ENCODE data around the gene TMEM243. TPM values are rescaled to one million over a fixed set of nuclear protein-coding genes. Genes with fewer than 3 reads are reported as not detected.
"Not testable (repeated sequence)": the region's sequence is repeated elsewhere in the genome, so short reads cannot be mapped to it uniquely, and the experiment has no call there.

TMEM243 gene
- total RNA-seq, 2 donors from 2014 or later: 58.6 to 65.6 TPM

DNA sequence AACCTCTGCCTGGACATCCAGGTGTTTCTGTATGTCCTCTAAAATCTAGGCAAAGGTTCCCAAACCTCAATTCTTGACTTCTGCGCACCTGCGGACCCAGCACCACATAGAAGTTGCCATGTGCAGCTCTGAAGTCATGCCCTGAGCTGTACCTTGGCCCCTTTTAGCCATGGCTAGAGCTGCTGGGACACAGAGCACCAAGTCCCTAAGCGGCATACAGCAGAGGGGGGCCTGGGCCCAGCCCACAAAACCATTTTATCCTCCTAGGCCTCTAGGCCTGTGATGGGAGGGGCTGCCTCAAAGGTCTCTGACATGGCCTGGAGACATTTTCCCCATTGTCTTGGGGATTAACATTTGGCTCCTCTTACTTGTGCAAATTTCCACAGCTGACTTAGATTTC is 14.6 kb downstream of the TMEM243 start:
- no peak overlapping the region for H3K27ac Mint-ChIP-seq
- H3K36me3 Mint-ChIP-seq (ENCODE audit: insufficient read depth in 2 of 2): peaks cover 44 to 80% of the 10 kb centered on the region in 2 donors
- DNase-seq: no peak
- peaks cover 17 to 26% of the 10 kb centered on the region in 2 donors for H3K9me3 Mint-ChIP-seq
- no peak for ATAC-seq (replicated peaks in 1 of 2)
- H3K27me3 Mint-ChIP-seq (ENCODE audit: low read depth): no peaks in the 10 kb centered on the region
- H3K4me3 Mint-ChIP-seq: no peak overlapping the region
- H3K4me1 Mint-ChIP-seq (ENCODE audit: low read depth): peaks cover 60% of the 10 kb centered on the region

DNA sequence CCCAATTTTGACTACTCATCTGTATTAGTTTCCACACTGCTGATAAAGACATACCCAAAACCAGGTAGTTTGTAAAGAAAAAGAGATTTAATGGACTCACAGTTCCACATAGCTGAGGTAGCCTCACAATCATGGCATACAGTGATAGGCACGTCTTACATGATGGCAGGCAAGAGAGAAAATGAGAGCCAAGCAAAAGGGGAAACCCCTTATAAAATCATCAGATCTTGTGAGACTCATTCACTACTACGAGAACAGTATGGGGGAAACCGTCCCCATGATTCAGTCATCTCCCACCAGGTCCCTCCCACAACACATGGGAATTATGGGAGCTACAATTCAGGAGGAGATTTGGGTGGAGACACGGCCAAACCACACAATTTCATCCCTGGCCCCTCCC is 15.6 kb downstream of the TMEM243 start:
- peaks cover 60% of the 10 kb centered on the region for H3K4me1 Mint-ChIP-seq (ENCODE audit: low read depth)

DNA sequence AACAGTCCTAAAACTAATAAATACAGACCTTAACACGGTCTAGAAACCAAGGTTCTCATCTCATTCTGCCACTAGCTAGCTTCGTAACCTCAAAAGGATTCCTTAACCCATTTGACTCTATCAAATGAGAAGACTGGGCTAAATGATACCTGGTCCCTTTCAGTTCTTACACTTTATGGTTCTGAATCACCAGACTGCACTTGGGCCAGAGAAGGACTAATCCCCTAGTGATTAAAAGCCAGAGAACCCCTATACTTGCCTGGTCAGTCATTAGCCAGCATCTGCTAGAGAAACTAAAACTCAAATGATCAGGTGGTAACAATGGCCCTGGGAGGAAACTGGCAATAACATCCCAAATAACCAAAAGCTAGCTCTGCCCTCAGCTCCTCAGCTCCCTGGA is 16.8 kb downstream of the TMEM243 start:
- no peaks in the 10 kb centered on the region for H3K27me3 Mint-ChIP-seq (ENCODE audit: low read depth)
- H3K36me3 Mint-ChIP-seq (ENCODE audit: insufficient read depth in 2 of 2): peaks cover 40 to 76% of the 10 kb centered on the region in 2 donors
- peaks cover 15 to 26% of the 10 kb centered on the region in 2 donors for H3K9me3 Mint-ChIP-seq
- ATAC-seq (replicated peaks in 1 of 2) (no peak), DNase-seq (no peak)
- H3K27ac Mint-ChIP-seq: peak overlapping the region; percentile 55
- H3K4me3 Mint-ChIP-seq: no peak overlapping the region
- peaks cover 52% of the 10 kb centered on the region for H3K4me1 Mint-ChIP-seq (ENCODE audit: low read depth)

More for the DNA sequence above, 15.6 kb downstream of the TMEM243 start:
- not testable (repeated sequence) for H3K27me3 Mint-ChIP-seq (ENCODE audit: low read depth); DNase-seq; ATAC-seq (replicated peaks in 1 of 2); H3K4me3 Mint-ChIP-seq; H3K27ac Mint-ChIP-seq
- Mint-ChIP-seq H3K36me3 (ENCODE audit: insufficient read depth in 2 of 2) (peaks cover 44 to 83% of the 10 kb centered on the region in 2 donors), H3K9me3 (peaks cover 18 to 29% of the 10 kb centered on the region in 2 donors)

DNA sequence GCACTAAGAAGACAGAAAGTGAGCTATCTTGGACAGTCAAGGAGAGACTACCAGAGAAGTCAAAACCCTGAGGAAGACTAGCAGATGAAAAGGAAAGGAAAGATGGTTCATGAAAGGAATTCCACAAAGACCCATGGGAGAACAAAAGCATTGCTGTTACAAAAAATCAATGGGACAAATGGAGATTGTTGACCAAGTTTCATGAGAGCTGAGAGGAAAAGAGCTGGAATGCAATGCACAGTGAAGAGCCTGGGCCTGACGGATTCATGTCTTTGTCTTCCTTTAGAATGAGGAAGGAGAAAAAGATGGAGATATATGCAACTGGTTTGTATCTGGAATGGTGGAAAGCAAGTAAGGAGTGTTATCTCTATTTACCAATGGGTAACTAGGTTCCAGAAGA is 17.3 kb downstream of the TMEM243 start:
- peaks cover 51% of the 10 kb centered on the region for H3K4me1 Mint-ChIP-seq (ENCODE audit: low read depth)
- H3K27me3 Mint-ChIP-seq (ENCODE audit: low read depth): no peaks in the 10 kb centered on the region
- peaks cover 15 to 26% of the 10 kb centered on the region in 2 donors for H3K9me3 Mint-ChIP-seq
- peak overlapping the region; percentile 67 for H3K27ac Mint-ChIP-seq
- no peak overlapping the region for H3K4me3 Mint-ChIP-seq
- ATAC-seq (replicated peaks in 1 of 2) (no peak), DNase-seq (no peak)
- H3K36me3 Mint-ChIP-seq (ENCODE audit: insufficient read depth in 2 of 2): peaks cover 41 to 77% of the 10 kb centered on the region in 2 donors

DNA sequence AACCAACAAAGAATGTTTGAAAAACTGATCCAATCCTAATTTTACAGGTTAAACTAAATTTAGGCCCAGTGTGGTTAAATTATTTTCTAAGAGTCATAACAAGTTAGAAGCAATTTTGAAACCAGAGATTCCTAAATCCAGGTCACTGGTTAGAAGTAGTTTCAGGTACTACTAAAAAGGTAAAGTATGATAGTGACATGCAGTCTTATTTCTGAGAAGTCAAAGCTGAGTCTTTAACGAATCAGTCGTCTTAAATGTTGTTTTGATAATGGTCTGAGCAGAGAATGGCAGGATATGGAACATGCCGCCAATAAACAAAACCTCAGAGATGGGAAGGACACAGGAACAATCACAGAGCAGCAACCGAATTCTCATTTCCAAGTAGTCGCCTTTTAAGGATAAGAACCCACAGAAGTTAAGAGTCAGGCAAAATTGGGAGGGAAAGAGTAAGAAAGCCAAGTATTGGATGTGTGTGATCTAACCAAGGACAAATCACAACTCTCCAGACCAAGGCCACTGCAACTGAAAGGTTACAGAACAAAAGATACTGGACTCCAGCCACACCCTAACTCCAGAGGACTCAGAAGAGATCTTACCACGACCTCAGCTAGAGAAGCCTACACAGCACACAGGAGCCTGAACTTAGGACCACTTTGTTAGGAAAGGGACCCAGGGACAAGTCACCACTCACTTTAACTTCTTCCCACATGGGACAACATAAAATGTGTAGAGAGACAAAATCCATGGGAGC is 19.7 kb downstream of the TMEM243 start:
- Mint-ChIP-seq H3K9me3 (peaks cover 11 to 15% of the 10 kb centered on the region in 2 donors), H3K27ac (peak overlapping the region; percentile 70), H3K36me3 (ENCODE audit: insufficient read depth in 2 of 2) (peaks cover 33 to 72% of the 10 kb centered on the region in 2 donors), H3K4me3 (peak overlapping the region in 1 of 2 donors; percentile 17), H3K27me3 (ENCODE audit: low read depth) (no peaks in the 10 kb centered on the region), H3K4me1 (ENCODE audit: low read depth) (peaks cover 40% of the 10 kb centered on the region)
- DNase-seq: no peak
- peak; percentile 15 to 35 for ATAC-seq (replicated peaks in 1 of 2)

DNA sequence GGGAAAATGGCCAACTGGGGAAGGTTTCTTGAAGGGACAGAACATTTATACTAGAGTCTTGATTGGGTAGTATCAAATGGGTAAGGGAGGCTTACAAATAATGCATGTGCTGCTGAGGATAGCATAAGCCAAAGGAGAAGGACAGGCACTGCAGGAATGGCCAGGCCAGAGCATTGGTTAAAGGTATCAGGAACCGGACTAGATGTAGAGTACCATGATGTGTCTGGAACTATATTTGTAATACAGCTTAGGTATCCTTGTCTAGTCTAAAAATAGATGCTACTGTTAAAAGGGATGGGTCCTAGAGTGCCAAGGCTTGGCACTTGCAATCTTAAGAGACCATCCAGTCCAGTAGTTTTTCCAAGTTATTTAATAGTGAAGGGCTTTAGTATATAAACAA is 20.3 kb downstream of the TMEM243 start:
- Mint-ChIP-seq H3K4me1 (ENCODE audit: low read depth) (peaks cover 40% of the 10 kb centered on the region), H3K36me3 (ENCODE audit: insufficient read depth in 2 of 2) (peaks cover 30 to 69% of the 10 kb centered on the region in 2 donors), H3K9me3 (peaks cover 11 to 14% of the 10 kb centered on the region in 2 donors), H3K4me3 (no peak overlapping the region), H3K27me3 (ENCODE audit: low read depth) (no peaks in the 10 kb centered on the region), H3K27ac (peak overlapping the region; percentile 70)
- DNase-seq (no peak), ATAC-seq (replicated peaks in 1 of 2) (peak in 1 of 2 donors; percentile 25)

DNA sequence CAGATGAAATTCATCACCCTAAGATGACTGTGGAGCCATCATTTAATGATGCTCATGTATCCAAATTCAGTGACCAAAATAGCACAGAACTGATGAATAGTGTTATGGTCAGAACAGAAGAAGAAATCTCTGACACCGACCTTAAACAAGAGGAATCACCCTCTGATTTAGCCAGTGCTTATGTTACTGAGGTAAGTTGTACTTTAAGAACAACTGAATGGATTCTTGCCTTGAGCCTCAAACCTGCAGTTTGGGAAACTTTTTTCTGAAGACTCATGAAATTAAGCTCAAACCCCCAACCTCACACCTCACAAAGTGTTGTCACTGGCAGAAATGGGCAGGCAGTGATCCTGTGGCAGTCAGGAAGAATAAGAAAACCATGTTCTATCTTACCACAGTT is 25.6 kb downstream of the TMEM243 start:
- peaks cover 9 to 41% of the 10 kb centered on the region in 2 donors for H3K36me3 Mint-ChIP-seq (ENCODE audit: insufficient read depth in 2 of 2)
- H3K9me3 Mint-ChIP-seq: peaks cover 0 to under 1% of the 10 kb centered on the region in 2 donors
- no peaks in the 10 kb centered on the region for H3K27me3 Mint-ChIP-seq (ENCODE audit: low read depth)
- H3K27ac Mint-ChIP-seq: peak overlapping the region; percentile 66
- ATAC-seq (replicated peaks in 1 of 2) (no peak), DNase-seq (no peak)
- H3K4me3 Mint-ChIP-seq: no peak overlapping the region
- H3K4me1 Mint-ChIP-seq (ENCODE audit: low read depth): peaks cover 10% of the 10 kb centered on the region

DNA sequence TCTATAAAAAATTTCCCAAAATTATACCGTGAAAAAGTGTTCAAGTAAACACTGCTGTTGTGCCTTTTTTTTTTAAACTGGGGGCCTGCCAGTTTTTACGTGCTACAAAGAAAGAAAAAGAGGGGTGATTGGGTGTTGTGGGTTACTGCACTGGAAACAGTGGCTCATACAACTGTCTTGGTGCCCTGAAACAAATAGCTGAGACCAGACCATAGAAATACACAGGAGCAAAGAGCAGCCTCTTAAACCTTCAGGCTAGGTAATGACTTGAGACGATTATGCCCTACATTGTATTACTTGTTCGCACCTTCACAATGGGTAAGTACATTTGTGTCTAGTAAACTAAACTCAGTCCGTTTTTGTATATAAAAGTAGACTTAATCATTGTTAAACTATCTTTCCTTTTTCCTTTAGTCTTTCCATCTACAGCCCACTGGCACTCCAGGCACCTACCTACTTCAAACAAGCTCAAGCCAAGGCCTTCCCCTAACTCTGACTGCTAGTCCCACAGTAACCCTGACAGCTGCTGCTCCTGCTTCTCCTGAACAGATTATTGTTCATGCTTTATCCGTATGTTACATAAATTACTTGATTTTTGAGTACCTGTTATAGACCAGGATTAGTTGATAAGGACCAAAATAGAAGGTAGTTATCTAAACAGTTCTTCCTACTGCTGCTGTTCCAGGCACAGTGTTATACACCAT is 26.6 kb downstream of the TMEM243 start:
- Mint-ChIP-seq H3K27ac (peak overlapping the region; percentile 66), H3K4me1 (ENCODE audit: low read depth) (peaks cover 6% of the 10 kb centered on the region), H3K36me3 (ENCODE audit: insufficient read depth in 2 of 2) (peaks cover 13 to 44% of the 10 kb centered on the region in 2 donors), H3K4me3 (no peak overlapping the region), H3K27me3 (ENCODE audit: low read depth) (no peaks in the 10 kb centered on the region), H3K9me3 (no peaks in the 10 kb centered on the region)
- DNase-seq (no peak), ATAC-seq (replicated peaks in 1 of 2) (peak in 1 of 2 donors; percentile 43)

DNA sequence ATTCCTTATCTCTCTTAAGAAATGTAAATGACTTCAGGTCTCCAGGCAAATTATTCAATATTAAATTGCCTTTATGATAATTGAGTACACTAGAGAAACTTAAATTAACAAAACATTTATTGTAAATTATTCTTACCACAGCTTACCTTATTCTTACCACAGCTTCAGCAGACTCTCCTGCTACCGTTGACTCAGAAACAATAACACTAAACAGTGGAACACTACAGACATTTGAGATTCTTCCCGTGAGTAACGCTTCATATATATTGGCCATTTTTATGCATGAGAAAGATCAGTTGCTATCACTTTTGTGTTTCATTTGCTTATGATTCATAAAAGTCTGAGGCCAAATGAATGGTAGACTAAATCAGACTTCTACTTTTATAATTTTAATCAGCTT is 28.7 kb downstream of the TMEM243 start:
- ATAC-seq (replicated peaks in 1 of 2) (peak in 1 of 2 donors; percentile 57), DNase-seq (no peak)
- Mint-ChIP-seq H3K36me3 (ENCODE audit: insufficient read depth in 2 of 2) (peaks cover 9 to 45% of the 10 kb centered on the region in 2 donors), H3K27ac (peak overlapping the region; percentile 85), H3K4me3 (no peak overlapping the region), H3K27me3 (ENCODE audit: low read depth) (no peaks in the 10 kb centered on the region), H3K4me1 (ENCODE audit: low read depth) (peaks cover 6% of the 10 kb centered on the region), H3K9me3 (no peaks in the 10 kb centered on the region)

DNA sequence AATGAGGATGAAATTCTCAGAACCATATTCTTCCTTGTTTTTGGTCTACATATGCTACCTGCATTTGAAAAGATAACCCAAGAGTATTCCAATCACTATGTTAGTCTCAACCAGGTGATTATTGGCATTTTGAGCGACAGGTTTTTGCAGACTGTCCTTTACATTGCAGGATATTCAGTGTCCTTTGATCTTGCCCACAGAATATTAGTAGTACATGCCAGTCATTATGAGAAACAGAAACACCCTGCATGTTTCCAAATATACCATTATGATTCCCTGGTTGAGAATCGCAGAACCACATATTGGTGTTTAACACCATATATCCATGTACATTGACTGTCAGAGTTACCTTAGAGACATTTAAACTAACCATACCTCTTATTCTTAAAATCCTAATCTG is 30.6 kb downstream of the TMEM243 start:
- Mint-ChIP-seq H3K36me3 (ENCODE audit: insufficient read depth in 2 of 2) (peaks cover 12 to 48% of the 10 kb centered on the region in 2 donors), H3K27me3 (ENCODE audit: low read depth) (no peaks in the 10 kb centered on the region), H3K27ac (peak overlapping the region; percentile 46), H3K4me3 (no peak overlapping the region), H3K4me1 (ENCODE audit: low read depth) (peaks cover 6% of the 10 kb centered on the region), H3K9me3 (no peaks in the 10 kb centered on the region)
- ATAC-seq (replicated peaks in 1 of 2): no peak
- no peak for DNase-seq

DNA sequence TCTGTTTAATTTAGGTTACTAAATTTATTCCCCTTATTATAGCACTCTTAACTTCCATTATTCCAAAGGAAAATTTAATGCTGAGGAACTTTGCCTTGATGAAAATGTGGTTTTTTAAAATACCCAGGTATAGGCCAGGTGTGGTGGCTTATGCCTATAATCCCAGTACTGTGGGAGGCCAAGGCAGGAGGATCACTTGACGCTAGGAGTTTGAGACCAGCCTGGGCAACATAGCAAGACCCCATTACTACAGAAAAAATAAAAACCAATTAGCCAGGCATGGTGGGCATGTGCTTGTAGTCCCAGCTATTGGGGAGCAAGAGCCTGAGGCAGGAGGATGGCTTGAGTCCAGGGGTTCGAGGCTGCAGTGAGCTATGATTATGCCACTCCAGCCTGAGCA is 32.4 kb downstream of the TMEM243 start:
- no peak overlapping the region for H3K4me3 Mint-ChIP-seq
- H3K36me3 Mint-ChIP-seq (ENCODE audit: insufficient read depth in 2 of 2): peaks cover 12 to 50% of the 10 kb centered on the region in 2 donors
- DNase-seq (no peak), ATAC-seq (replicated peaks in 1 of 2) (no peak)
- H3K27ac Mint-ChIP-seq: no peak overlapping the region
- no peaks in the 10 kb centered on the region for H3K9me3 Mint-ChIP-seq
- H3K27me3 Mint-ChIP-seq (ENCODE audit: low read depth): no peaks in the 10 kb centered on the region
- H3K4me1 Mint-ChIP-seq (ENCODE audit: low read depth): peaks cover 6% of the 10 kb centered on the region

DNA sequence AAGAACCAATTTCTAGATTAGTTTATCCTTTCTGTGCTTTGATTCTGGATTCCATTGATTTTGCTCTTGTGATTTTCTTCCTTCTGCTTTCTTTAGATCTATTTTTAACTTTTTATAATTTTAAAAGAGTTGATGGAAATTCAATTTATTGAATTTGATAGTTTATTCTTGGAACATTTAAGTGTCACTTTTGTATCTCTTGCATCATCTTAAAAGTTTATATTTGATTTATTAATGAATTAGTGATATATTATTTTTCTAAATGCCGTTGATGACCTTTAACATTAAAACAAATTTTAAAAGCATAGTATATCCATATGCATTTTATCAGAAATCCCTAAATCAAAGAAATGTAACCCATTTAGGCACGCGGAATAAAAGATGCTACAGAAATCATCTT is 40.4 kb downstream of the TMEM243 start:
- H3K36me3 Mint-ChIP-seq (ENCODE audit: insufficient read depth in 2 of 2): peaks cover 9 to 42% of the 10 kb centered on the region in 2 donors
- no peak for ATAC-seq (replicated peaks in 1 of 2)
- peaks cover 10% of the 10 kb centered on the region for H3K4me1 Mint-ChIP-seq (ENCODE audit: low read depth)
- no peak overlapping the region for H3K4me3 Mint-ChIP-seq
- no peaks in the 10 kb centered on the region for H3K27me3 Mint-ChIP-seq (ENCODE audit: low read depth)
- no peaks in the 10 kb centered on the region for H3K9me3 Mint-ChIP-seq
- no peak for DNase-seq
- H3K27ac Mint-ChIP-seq: no peak overlapping the region

DNA sequence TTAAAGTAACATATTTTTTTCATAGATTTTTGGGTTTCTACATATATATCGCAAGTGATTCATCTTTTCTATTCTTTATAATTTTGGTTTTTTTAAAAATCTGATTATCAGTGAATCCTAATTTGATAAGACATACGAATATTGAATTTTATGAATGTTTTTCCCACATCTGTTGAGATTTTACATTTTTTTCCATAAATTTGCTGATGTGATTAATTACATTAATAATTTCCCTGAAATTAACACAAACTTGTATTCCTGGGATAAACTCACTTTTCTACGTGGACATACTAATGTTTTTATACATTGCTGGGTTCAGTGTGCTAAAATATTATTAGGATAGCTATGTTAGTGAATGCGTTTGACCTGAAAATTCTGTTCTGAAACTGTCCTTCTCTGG is 41.2 kb downstream of the TMEM243 start:
- Mint-ChIP-seq H3K27ac (no peak overlapping the region), H3K4me1 (ENCODE audit: low read depth) (peaks cover 10% of the 10 kb centered on the region), H3K36me3 (ENCODE audit: insufficient read depth in 2 of 2) (peaks cover 8 to 44% of the 10 kb centered on the region in 2 donors), H3K27me3 (ENCODE audit: low read depth) (no peaks in the 10 kb centered on the region), H3K9me3 (no peaks in the 10 kb centered on the region), H3K4me3 (no peak overlapping the region)
- ATAC-seq (replicated peaks in 1 of 2) (no peak), DNase-seq (no peak)
